ENCODE measurements around the gene JRKL.

DNA sequence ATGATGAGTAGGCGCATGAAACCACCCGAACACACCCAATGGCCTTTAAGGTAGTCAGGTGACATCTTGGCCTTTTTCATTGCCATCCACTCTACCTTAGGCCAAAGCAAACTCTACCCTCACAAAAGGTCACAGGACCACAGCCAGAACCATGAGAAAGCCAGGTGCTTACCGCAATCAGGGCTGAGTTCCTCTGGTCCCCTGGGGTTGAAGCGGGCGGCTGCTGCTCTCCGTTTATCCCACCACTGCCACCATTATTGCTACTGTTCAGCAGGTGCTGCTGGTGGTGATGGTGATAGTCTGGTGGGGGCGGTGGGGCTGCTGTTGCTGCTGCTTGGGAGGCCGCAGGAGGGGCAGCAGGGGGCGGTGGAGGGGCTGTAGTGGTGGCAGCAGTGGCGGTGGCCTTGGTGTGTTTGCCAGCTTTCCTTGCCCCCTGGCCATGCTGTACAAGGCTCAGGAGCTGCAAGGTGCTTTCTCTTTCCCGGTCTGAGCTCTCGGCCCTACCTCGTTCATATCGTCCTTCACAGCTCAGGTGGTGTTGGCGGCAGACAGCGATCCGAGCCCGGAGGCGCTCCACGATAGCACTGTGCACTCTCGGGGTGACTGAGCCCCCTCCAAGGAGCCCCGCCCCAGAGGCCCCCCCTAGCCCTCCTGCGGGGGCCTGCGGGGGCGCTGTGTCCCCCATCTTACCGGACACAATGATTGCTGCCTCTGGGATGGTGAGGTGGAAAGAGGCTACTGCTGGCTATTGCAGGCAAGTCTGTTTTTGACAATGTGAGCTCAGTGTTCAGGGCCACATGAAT lies 48.4 kb upstream of the JRKL start:
- no peak for TF ChIP-seq YY1 (tag by site-specific recombination; IDR thresholded peaks at IDR 0.05)
- no peak for TF ChIP-seq ZNF561 (tag by site-specific recombination; IDR thresholded peaks at IDR 0.05; ENCODE audit: borderline replicate concordance)
- TF ChIP-seq, protein P1, sequence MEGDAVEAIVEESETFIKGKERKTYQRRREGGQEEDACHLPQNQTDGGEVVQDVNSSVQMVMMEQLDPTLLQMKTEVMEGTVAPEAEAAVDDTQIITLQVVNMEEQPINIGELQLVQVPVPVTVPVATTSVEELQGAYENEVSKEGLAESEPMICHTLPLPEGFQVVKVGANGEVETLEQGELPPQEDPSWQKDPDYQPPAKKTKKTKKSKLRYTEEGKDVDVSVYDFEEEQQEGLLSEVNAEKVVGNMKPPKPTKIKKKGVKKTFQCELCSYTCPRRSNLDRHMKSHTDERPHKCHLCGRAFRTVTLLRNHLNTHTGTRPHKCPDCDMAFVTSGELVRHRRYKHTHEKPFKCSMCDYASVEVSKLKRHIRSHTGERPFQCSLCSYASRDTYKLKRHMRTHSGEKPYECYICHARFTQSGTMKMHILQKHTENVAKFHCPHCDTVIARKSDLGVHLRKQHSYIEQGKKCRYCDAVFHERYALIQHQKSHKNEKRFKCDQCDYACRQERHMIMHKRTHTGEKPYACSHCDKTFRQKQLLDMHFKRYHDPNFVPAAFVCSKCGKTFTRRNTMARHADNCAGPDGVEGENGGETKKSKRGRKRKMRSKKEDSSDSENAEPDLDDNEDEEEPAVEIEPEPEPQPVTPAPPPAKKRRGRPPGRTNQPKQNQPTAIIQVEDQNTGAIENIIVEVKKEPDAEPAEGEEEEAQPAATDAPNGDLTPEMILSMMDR (tag by site-specific recombination; IDR thresholded peaks at IDR 0.05) = 0 out of 2 replicates have a peak, but pooled peaks have one; percentile 32
- TF ChIP-seq, protein P2, sequence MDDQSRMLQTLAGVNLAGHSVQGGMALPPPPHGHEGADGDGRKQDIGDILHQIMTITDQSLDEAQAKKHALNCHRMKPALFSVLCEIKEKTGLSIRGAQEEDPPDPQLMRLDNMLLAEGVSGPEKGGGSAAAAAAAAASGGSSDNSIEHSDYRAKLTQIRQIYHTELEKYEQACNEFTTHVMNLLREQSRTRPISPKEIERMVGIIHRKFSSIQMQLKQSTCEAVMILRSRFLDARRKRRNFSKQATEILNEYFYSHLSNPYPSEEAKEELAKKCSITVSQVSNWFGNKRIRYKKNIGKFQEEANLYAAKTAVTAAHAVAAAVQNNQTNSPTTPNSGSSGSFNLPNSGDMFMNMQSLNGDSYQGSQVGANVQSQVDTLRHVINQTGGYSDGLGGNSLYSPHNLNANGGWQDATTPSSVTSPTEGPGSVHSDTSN (CRISPR knock-in tag; IDR thresholded peaks at IDR 0.05) = no peak
- TF ChIP-seq ZNF132 (tag by site-specific recombination; IDR thresholded peaks at IDR 0.05; ENCODE audit: borderline replicate concordance) = no peak

Data from HEK293 (cell line).